Stimulated activated CD8-positive, alpha-beta memory T cell treated with anti-CD3 and anti-CD28 coated beads, Interleukin-15, amount 100 ng/mL, for 24 hours (primary cell): Measurements from ENCODE around the gene NEUROD4.
"Not testable (repeated sequence)": the region's sequence is repeated elsewhere in the genome, so short reads cannot be mapped to it uniquely, and the experiment has no call there.

Experiments used
- DNase-seq: peaks from one replicate; pipeline ENCODE4 v3.0.0-alpha.2; 2020; ENCODE audit warnings: low read depth

The NEUROD4 gene

DNA sequence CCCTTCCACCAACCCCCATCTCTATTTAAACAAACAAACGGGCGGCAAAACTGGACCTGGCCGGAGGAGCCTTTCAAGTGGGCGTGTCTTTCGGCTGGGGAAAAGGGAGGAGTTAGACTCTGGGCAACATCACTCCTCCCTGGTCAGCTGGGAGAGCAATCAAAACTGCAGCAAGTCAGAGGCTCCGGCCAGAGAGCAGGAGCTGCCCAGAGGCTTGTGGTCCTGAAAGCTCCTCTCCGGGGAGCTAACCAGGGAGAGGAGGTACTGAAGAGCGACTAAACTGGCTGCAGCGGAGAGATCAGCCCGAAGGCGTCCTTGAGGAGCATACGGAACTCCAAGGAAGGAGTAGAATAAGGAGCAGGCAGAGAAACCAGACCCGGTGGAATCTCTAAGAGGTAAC, at the start of gene NEUROD4:
Gene NEUROD4, plus strand, starts transcription at position 191 of the 400 bp plus-strand sequence. CDS start 6,466 bp downstream, outside the sequence.
- DNase-seq, result no peak

DNA sequence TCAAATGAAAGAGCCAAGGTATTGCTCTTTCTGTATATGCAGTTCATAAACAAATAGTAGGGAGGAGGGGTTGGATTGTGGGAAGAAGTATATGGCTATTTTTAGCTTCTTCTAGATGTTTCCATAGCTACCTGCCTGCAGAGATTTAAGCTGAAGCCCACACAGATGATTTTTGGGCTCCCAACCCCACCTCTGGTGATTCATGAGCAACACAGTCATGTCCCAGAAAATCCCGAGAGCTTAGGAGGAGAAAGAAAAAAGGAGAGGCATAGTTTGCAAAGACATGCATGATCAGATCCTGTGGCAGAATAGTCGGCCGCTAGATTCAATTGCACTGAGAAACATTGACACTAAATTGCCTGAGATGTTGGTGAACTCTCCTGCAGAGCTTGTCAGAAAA, 49.0 kb upstream of the NEUROD4 start:
- DNase-seq, result no peak

- no peak for DNase-seq
These were observed 46.2 kb upstream of the NEUROD4 start for GRCh38 chr12:54973556-54973955.

GRCh38 chr12:54974279-54974678, 45.5 kb upstream of the NEUROD4 start:
- DNase-seq, result no peak

GRCh38 chr12:54975272-54975671, 44.5 kb upstream of the NEUROD4 start:
- DNase-seq, result no peak

DNA sequence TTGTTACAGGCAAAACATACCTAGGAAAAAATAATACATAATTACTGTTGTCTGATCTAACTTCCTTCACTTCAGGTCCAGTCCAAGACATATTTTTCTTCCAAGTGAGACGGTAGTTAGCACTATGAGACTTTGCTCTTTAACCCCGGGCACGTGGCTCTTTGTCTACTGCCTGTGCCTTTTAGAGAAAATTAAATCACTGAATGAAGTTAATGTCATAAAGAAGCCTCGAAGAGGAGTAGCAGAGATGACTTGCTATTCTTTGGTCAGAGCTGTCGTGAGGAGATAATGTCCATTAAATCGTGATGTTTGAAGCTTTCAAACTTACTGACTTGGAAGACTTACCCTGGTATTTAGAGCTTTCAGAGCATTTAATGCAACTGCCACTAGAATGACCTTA, 43.9 kb upstream of the NEUROD4 start:
- DNase-seq, result no peak

DNA sequence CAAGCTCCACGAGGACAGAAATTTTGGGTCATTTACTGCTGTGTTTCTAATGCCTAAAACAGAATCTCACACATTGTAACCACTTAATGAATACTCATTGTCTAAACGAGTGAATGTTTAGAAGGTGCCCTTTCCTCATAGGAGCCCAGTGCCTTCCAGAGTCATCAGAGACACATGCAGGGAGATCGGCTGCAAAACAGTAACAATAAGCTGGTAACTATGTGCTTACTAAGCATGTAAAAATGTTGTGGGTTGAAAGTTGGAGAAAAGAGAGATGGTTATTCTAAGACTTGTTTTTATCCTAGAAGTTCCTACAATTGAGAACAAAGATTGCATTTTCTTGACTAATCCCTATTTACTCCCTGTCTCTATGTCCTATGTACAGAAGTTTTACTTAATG, 42.6 kb upstream of the NEUROD4 start:
- no peak for DNase-seq

DNA sequence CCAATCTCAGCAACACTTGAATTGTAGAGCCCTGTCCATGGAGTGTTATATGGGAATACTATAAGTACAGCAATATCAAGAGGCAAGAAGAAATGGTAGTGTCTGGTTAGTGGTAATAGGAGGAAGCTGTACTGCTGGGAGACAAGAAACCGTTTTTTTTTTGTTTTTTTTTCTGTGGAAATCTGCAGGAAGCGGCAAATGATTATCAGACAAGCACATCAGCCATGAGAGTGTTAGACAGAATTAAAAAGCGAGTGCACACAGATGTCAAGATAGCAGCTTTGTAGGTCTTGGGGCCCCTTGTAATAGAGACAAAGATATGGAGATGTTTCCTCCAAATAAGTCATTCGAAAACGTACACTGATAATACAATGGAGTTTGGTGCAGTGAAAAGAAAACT, 41.9 kb upstream of the NEUROD4 start:
- DNase-seq, result no peak

DNA sequence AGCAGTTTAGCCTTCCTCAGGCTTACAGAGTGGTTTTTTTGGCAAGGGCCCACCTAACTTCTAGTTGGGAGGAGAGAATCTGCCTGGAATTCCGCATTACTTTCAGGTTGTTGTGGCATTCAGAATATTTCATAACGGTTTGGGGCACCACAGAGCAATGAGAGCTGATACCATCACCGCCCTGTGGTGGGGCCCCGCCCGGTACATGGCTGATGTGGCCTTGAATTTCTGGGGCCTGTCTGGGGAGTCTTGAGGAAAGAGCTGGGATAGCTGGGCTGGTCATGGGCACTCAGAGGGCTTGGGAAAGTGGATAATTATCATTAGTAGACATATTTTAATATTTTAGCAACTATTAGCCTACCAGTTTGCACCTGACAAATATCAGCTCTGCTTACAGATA, 39.4 kb upstream of the NEUROD4 start:
- no peak for DNase-seq

GRCh38 chr12:54981796-54982195, 38.0 kb upstream of the NEUROD4 start:
- DNase-seq, result no peak

- no peak for DNase-seq
These were observed 36.2 kb upstream of the NEUROD4 start for GRCh38 chr12:54983536-54984101.

- peak; percentile 43 for DNase-seq
These were observed 35.0 kb upstream of the NEUROD4 start, which contains the start of gene TESPA1 for GRCh38 chr12:54984658-54985376. Gene TESPA1, minus strand, starts transcription at chr12:54984762. Its CDS starts 10,200 bp downstream, at chr12:54974562.

DNA sequence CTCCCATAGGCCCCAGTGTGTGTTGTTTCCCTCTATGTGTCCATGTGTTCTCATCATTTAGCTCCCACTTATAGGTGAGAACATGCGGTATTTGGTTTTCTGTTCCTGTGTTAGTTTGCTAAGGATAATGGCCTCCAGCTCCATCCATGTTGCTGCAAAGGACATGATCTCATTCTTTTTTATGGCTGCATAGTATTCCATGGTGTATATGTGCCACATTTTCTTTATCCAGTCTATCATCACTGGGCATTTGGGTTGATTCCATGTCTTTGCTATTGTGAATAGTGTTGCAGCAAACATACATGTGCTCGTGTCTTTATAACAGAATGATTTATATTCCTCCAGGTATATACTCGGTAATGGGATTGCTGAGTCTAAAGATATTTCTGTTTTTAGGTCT, 33.0 kb upstream of the NEUROD4 start:
- not testable (repeated sequence) for DNase-seq

DNA sequence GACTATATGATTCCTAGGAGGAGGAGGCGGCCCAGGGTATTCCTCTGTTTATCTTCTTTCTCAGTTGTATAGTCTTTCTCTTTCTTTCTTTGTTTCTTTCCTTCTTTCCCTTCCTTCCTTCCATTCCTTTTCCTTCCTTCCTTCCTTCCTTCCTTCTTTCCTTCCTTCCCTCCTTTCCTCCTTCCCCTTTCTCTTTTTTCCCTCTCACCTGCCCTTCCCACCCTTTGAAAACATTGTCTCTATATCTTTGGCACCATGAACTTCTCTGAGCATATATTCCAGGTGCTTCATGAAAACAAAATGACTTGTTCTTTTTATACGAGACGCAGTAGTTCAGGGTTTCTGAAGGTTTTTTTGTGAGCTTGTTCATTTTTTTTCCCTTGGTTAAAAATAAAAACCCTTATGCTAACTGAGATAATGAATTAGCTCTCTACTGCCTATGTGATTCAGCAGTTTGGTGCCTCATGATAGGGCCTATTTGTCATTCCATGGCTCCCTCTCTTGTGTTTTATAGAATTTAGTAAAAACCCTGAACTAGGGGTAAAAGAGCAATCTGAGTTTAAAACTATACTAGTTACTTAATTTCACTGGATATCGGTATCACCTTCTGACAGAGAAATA, 32.1 kb upstream of the NEUROD4 start:
- no peak for DNase-seq

DNA sequence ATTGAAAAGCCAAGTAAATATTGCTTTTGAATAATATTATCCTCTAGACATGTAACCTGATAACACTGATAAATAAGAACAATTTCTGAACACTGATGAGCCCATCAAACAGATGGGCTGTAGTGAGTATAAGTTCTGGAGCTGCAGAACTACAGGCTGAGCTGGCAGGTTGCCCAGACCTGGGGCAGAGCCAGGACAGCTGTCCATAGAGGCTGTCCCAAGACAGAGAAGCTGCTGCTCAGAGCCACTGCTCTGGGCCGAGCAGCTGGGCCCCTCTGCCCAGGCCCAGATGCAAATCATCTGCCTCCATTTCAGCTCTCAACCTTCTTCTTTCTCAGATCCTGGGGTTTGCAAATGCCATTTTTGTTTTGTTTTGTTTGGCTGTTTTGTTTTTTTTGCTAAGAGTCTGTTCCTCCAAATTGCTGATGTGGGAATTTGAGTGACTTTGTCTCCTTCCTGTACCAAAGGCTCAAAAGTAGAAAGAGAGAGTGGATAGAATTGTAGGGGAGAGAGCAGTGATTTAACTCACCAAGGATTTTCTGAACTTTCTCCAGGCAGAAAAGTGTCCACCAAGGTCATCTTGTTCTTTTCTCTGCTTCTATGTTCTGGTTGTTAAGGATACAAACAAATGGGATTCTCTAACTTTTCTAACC, 31.2 kb upstream of the NEUROD4 start:
- DNase-seq, result no peak

DNA sequence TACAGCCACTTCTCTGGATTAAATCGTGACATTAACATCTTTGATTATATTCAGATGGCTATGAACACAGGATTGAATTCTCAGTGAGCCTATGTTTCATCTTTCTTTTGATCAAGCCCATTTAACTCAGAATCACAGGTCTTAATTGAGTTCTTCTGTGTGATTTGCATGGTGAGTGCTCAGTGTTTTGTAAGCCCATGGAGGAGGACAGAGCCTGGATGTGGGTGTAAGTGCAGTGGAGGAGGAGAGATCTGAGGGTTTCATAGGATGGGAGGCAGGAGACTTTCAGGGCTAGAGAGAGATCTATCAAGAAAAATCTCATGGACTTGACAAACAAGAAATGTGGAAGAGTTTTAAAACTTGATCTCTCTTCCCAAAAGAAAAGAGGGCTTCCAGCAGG, 29.9 kb upstream of the NEUROD4 start:
- no peak for DNase-seq

GRCh38 chr12:54991161-54991990, 28.4 kb upstream of the NEUROD4 start:
- no peak for DNase-seq

- DNase-seq, result no peak
These were observed 27.8 kb upstream of the NEUROD4 start for GRCh38 chr12:54991991-54992375.

DNA sequence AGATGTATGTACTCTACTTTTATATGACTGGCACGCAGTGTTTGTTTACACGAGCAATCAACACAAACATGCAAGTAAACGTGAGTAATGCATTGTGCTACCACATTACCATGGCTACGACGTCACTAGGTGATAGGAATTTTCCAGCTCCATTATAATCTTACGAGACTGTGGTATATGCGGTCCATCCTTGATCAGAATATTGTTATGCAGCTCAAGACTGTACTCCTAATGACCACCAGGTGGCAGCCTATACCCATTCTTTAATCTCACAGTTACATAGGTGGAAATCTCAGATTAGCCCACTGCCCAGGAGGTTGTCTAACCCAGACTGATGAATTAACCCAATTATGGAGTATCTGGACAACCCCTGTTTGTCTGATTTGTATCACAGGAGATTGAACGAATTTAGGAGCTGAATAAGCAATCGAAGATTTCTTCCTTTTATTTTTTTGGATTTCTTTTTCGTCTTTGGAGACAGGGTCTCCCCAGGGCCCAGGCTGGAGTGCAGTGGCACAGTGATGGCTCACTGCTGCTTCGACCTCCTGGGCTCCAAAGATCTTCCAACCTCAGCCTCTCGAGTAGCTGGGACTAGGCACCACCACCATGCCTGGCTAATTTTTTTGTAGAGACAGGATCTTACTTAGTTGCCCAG, 26.5 kb upstream of the NEUROD4 start:
- no peak for DNase-seq

- DNase-seq, result no peak
These were observed 23.6 kb upstream of the NEUROD4 start for GRCh38 chr12:54996205-54996604.

DNA sequence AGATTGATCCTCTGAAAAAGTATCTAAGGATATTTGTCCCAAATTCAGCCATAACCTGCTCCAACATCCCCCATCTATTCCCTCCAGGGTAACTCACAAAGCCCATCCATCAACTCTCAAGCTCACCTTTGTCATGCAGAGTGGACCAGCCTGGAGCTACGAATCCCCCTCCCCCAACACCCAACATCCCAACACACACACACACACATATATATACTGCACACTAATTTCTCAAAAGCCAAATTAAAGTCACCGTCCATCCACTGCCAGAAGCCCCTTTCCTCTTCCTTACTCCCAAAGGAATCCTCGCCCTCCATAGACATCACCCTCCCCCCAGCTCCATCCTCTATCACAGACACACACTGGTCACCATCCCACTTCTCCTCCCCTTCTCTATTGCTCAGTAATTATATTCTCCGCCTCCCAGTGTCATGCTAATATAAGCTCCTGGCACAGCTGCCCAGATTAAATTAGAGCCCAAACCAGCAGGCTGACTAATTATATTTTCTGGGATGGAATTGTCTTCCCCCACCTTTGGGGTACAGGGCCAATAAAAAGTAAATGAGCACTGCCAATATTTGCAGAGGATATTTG, 21.7 kb upstream of the NEUROD4 start:
- no peak for DNase-seq
